Inflammatory macrophage (primary cell): ENCODE data around the gene NDUFAF7.
"Not testable (repeated sequence)": the region's sequence is repeated elsewhere in the genome, so short reads cannot be mapped to it uniquely, and the experiment has no call there.

Experiments
- DNase-seq, 2 donors: peaks; one replicate each; pipeline ENCODE4 v3.0.0-alpha.2; 2020 to 2022
- total RNA-seq, 18 experiments: gene quantifications; one replicate each; lab custom pipeline; 2026; ENCODE audit warnings: mixed read lengths in 6 of 18, inconsistent platforms in 2 of 18; lab: John Stamatoyannopoulos, UW

Gene NDUFAF7
- 6.1 to 22.5 (median 13.9) reads per million in 18 experiments for total RNA-seq

GRCh38 chr2:37231241-37232130, at the start of gene NDUFAF7, which contains the start of gene CEBPZ:
Gene NDUFAF7 (plus strand): TSS chr2:37231658. CDS start chr2:37231706, 48 bp downstream.
Gene CEBPZ (minus strand): TSS chr2:37231596. CDS start chr2:37231567, 29 bp downstream.
- DNase-seq, result peak; percentile 94 to 97

GRCh38 chr2:37181726-37182684, 49.5 kb upstream of the NDUFAF7 start:
- DNase-seq, result no peak

- DNase-seq, result no peak
These were observed 42.9 kb upstream of the NDUFAF7 start, which contains the start of gene SULT6B1 for GRCh38 chr2:37188570-37188969. Gene SULT6B1 (minus strand): TSS chr2:37188670. CDS start chr2:37188640, 30 bp downstream.

- DNase-seq, result peak; percentile 82 to 87
These were observed 41.9 kb upstream of the NDUFAF7 start for GRCh38 chr2:37189452-37190153.

- peak in 1 of 2 donors; percentile 6 for DNase-seq
These were observed 41.2 kb upstream of the NDUFAF7 start for GRCh38 chr2:37190290-37190689.

GRCh38 chr2:37191253-37191652, 40.2 kb upstream of the NDUFAF7 start:
- DNase-seq, result no peak

GRCh38 chr2:37191747-37192146, 39.7 kb upstream of the NDUFAF7 start:
- DNase-seq, result no peak

GRCh38 chr2:37192551-37192950, 38.9 kb upstream of the NDUFAF7 start:
- no peak for DNase-seq

GRCh38 chr2:37195862-37196319, 35.6 kb upstream of the NDUFAF7 start:
- not testable (repeated sequence) for DNase-seq

GRCh38 chr2:37196320-37197195, 34.9 kb upstream of the NDUFAF7 start, which contains the start of gene CEBPZOS:
Gene CEBPZOS (plus strand): TSS chr2:37196496. CDS start chr2:37199705, 3,209 bp downstream.
- DNase-seq, result peak; percentile 81 to 90

GRCh38 chr2:37198681-37199065, 32.8 kb upstream of the NDUFAF7 start:
- no peak for DNase-seq

- no peak for DNase-seq
These were observed 30.2 kb upstream of the NDUFAF7 start for GRCh38 chr2:37201208-37201607.

- DNase-seq, result peak in 1 of 2 donors; percentile 6
These were observed 29.7 kb upstream of the NDUFAF7 start for GRCh38 chr2:37201766-37202165.

GRCh38 chr2:37203708-37204107, 27.8 kb upstream of the NDUFAF7 start:
- no peak for DNase-seq

- not testable (repeated sequence) for DNase-seq
These were observed 26.3 kb upstream of the NDUFAF7 start for GRCh38 chr2:37205071-37205661.

GRCh38 chr2:37205689-37206341, 25.6 kb upstream of the NDUFAF7 start:
- no peak for DNase-seq

- DNase-seq, result not testable (repeated sequence)
These were observed 24.7 kb upstream of the NDUFAF7 start for GRCh38 chr2:37206760-37207159.

GRCh38 chr2:37211212-37211611, 20.2 kb upstream of the NDUFAF7 start:
- DNase-seq, result no peak

GRCh38 chr2:37211939-37212338, 19.5 kb upstream of the NDUFAF7 start:
- no peak for DNase-seq

GRCh38 chr2:37215250-37215649, 16.2 kb upstream of the NDUFAF7 start:
- DNase-seq, result peak; percentile 6 to 24
